PC-3 (cell line): ENCODE measurements around the gene RSRC1.

Experiments used
- CTCF ChIP-seq: fragments of 300-600 bp; sonication (generic); conservative IDR thresholded peaks from 2 replicates; pipeline ENCODE4 v1.5.1; 2017; ENCODE audit warnings: antibody characterized with exemption, low read depth, mild to moderate bottlenecking, low read length
- EZH2 ChIP-seq: fragments of 300-600 bp; sonication (generic); IDR thresholded peaks from one replicate; pipeline ENCODE4 v1.6.1; 2017; ENCODE audit warnings: antibody characterized with exemption, mild to moderate bottlenecking, low read length; ENCODE audit not compliant: unreplicated experiment
- EZH2phosphoT487 ChIP-seq: fragments of 300-600 bp; sonication (generic); IDR thresholded peaks from 2 replicates; pipeline ENCODE4 v1.6.1; 2018; ENCODE audit warnings: mild to moderate bottlenecking, antibody characterized with exemption, low read length, borderline replicate concordance

- no peak for TF ChIP-seq CTCF
- TF ChIP-seq EZH2phosphoT487, result no peak
- TF ChIP-seq EZH2, result no peak
Measured at GRCh38 chr3:158354713-158355112, 244.8 kb downstream of the RSRC1 start.
